GM10266 (cell line): ENCODE data around the gene CDC27.

ENCODE experiments used
- DNase-seq: peaks from one replicate; pipeline ENCODE4 v3.0.0; 2012; ENCODE audit errors: extremely low spot score
- CTCF ChIP-seq: IDR thresholded peaks from 2 replicates; pipeline ENCODE4 v1.5.1; 2012; ENCODE audit warnings: mild to moderate bottlenecking, low read depth; ENCODE audit not compliant: control insufficient read depth, insufficient read depth; ENCODE audit errors: missing control alignments

CDC27 gene

GRCh38 chr17:47231866-47232265, 42.8 kb upstream of the CDC27 start:
- DNase-seq, result no peak
- TF ChIP-seq CTCF, result no peak

GRCh38 chr17:47231334-47231733, 42.2 kb upstream of the CDC27 start:
- no peak for TF ChIP-seq CTCF
- no peak for DNase-seq

GRCh38 chr17:47230864-47231263, 41.8 kb upstream of the CDC27 start:
- no peak for TF ChIP-seq CTCF
- DNase-seq, result no peak

- DNase-seq, result peak; percentile 83
- TF ChIP-seq CTCF, result peak; percentile 97
Observed at GRCh38 chr17:47229535-47230443, 40.7 kb upstream of the CDC27 start.

GRCh38 chr17:47227862-47228261, 38.8 kb upstream of the CDC27 start:
- no peak for DNase-seq
- TF ChIP-seq CTCF, result no peak

GRCh38 chr17:47225911-47226688, 37.0 kb upstream of the CDC27 start:
- no peak for TF ChIP-seq CTCF
- no peak for DNase-seq
